Mononuclear cell (primary cell): ENCODE measurements around the gene ATXN7L1. TPM values are rescaled to one million over a fixed set of nuclear protein-coding genes. Genes with fewer than 3 reads are reported as not detected.

Experiments
- H3K27me3 ChIP-seq: 2 replicates; pipeline ENCODE4 v1.6.0; 2011; ENCODE audit warnings: low read length, control low read depth; ENCODE audit not compliant: insufficient read depth
- H3K4me1 ChIP-seq: 2 replicates; pipeline ENCODE4 v1.5.1; 2011; ENCODE audit warnings: mild to moderate bottlenecking, low read length, control low read depth; ENCODE audit not compliant: insufficient read depth
- H3K4me3 ChIP-seq: 2 replicates; pipeline ENCODE4 v1.5.1; 2011; ENCODE audit warnings: mild to moderate bottlenecking, low read length, moderate library complexity
- H3K9me3 ChIP-seq: 2 replicates; pipeline ENCODE4 v1.5.1; 2011; ENCODE audit warnings: low read depth, mild to moderate bottlenecking, control low read depth, low read length
- total RNA-seq: library from RNA; depleted of rRNA; stranded (reverse); fragments of >200 nt; gene quantifications from one replicate; pipeline ENCODE4 v1.2.3, GENCODE V29; 2012

Gene ATXN7L1, protein sequence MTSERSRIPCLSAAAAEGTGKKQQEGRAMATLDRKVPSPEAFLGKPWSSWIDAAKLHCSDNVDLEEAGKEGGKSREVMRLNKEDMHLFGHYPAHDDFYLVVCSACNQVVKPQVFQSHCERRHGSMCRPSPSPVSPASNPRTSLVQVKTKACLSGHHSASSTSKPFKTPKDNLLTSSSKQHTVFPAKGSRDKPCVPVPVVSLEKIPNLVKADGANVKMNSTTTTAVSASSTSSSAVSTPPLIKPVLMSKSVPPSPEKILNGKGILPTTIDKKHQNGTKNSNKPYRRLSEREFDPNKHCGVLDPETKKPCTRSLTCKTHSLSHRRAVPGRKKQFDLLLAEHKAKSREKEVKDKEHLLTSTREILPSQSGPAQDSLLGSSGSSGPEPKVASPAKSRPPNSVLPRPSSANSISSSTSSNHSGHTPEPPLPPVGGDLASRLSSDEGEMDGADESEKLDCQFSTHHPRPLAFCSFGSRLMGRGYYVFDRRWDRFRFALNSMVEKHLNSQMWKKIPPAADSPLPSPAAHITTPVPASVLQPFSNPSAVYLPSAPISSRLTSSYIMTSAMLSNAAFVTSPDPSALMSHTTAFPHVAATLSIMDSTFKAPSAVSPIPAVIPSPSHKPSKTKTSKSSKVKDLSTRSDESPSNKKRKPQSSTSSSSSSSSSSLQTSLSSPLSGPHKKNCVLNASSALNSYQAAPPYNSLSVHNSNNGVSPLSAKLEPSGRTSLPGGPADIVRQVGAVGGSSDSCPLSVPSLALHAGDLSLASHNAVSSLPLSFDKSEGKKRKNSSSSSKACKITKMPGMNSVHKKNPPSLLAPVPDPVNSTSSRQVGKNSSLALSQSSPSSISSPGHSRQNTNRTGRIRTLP
- total RNA-seq, result 7.1 TPM

DNA sequence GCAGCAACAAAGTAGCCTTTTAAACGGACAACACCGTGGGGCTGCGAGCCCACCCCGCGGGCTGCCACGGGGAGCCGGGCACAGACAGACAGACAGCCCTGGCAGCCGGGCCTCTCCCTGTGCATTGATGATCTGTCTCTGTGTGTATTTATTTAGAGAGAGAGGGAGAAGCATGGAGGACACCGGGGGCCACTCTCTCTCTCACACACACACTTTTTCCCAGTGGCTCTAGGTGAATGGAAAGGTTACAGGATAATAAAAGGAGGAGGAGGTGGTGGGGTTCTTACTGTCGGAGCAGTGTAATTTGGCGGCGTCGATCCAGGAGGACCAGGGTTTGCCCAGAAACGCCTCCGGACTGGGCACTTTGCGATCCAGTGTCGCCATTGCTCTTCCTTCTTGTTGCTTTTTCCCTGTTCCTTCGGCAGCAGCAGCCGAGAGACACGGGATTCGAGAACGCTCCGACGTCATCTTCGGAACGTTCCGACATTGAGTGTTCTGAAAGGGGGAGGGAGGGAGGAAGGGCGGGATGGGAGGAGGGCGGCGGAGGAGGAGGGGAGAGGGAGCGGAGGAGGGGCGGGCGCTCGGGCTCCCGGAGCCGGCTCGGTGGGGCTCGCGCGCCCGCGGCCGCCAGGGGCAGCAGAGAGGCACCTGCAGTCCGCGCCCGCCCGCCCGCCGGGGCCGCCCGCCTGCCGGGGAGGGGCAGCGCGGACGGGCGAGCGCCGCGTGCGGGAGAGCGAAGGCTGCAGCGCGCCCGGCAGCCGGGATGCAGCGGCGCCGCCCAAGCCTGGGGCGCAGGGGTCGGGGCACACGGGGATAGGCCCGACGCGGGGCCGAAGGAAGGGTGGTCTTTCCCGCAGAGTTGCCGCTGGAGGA lies at the start of gene ATXN7L1:
ATXN7L1 (minus strand) TSS at position 509 of the 873 bp plus-strand sequence; CDS start at position 468, 41 bp downstream.
- Histone ChIP-seq H3K4me1 (peaks cover 41% of the 10 kb centered on the region), H3K4me3 (peak within 1 kb of the TSS; percentile 91)

DNA sequence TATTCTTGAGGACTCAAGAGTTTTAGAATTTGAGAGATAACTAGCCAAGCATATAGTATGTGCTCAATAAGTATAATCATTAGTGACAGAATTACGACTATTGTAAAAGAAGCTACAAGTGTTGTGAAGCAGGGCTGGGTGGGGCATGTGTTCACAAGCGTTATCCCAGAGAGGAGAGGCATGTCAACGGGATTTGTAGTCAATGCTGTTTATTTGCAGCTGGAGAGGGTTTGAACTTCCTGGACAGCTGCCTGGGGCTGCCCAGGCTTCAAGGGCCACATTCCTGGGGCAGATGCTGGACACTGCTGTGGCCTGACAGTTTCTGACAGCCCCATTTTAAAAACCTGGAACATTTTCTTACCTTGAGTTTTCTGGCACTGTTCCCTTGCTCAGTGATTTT lies 49.7 kb upstream of the ATXN7L1 start:
- Histone ChIP-seq H3K4me1 (no peaks in the 10 kb centered on the region), H3K4me3 (no peak overlapping the region), H3K27me3 (no peaks in the 10 kb centered on the region), H3K9me3 (no peaks in the 10 kb centered on the region)

More for the DNA sequence above, at the start of gene ATXN7L1:
- Histone ChIP-seq H3K9me3 (no peaks in the 10 kb centered on the region), H3K27me3 (peaks cover 18% of the 10 kb centered on the region)

DNA sequence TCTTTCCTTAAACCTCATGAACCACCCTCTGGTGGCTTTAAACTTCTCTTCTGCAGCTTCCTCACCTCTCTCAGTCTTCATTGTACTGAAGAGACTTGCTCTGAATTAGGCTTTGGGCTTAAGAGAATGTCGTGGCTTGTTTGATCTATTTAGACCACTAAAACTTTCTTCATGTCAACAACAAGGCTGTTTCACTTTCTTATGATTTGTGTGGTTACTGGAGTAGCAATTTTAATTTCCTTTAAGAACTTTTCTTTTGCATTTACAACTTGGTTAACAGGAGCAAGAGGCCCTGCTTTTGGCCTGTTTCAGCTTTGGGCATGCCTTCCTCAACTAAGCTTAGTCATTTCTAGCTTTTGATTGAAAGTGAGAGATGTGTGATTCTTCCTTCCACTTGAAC lies 48.5 kb upstream of the ATXN7L1 start:
- no peaks in the 10 kb centered on the region for H3K9me3 ChIP-seq
- no peaks in the 10 kb centered on the region for H3K4me1 ChIP-seq
- no peak overlapping the region for H3K4me3 ChIP-seq
- no peaks in the 10 kb centered on the region for H3K27me3 ChIP-seq

DNA sequence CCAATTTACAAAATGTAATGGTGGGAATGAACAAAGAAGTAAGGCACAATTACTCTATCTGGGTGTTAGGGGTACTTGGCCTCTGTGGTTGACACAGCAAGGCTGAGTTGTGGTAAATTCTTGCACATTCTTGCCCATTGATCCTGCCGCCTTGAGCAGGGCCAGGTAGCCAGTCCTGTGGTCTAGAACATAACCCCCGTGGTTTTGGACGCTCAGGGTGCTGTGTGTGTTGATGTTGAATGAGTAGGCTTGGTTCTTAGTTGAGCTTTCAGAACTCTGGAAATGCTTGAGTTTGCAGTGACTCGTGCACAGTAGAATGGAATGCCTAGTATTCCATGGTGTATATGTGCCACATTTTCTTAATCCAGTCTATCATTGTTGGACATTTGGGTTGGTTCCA lies 44.4 kb upstream of the ATXN7L1 start:
- Histone ChIP-seq H3K4me1 (no peaks in the 10 kb centered on the region), H3K4me3 (no peak overlapping the region), H3K27me3 (no peaks in the 10 kb centered on the region), H3K9me3 (no peaks in the 10 kb centered on the region)

DNA sequence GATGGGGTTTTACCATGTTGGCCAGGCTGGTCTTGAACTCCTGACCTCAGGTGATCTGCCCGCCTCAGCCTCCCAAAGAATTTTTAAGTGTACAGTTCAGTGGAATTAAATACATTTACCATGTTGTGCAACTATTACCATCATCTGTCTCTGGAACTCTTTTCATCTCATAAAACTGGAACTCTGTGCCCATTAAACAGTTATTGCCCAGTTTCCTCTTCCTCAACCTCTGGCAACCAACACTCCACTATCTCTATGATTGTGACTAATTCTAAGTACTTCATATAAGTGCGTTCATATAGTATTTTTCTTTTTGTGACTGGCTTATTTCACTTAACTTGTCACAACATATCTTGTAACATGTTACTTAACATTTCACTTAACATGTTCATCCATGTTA lies 41.3 kb upstream of the ATXN7L1 start:
- no peak overlapping the region for H3K4me3 ChIP-seq
- no peaks in the 10 kb centered on the region for H3K4me1 ChIP-seq
- H3K27me3 ChIP-seq, result no peaks in the 10 kb centered on the region
- no peaks in the 10 kb centered on the region for H3K9me3 ChIP-seq

DNA sequence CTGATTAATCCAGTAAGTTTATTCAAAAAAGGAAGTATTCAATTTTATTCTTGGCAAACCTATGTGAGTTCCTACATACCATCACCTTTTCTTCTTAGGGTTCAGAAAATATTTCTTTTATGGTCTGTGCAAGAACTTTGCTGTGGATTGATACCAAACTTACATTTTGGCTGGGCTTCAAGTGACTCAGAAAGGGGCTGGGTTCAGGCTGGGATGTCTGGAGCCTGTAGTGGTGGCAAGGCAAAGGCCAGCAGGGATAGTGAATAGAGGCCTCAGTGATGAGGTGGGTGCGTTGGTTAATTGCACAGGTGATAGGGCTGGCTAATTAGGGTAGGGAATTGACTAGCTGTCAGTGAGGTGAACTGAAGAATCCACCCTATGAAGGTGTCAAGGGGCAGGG lies 40.2 kb upstream of the ATXN7L1 start:
- H3K4me1 ChIP-seq, result no peaks in the 10 kb centered on the region

DNA sequence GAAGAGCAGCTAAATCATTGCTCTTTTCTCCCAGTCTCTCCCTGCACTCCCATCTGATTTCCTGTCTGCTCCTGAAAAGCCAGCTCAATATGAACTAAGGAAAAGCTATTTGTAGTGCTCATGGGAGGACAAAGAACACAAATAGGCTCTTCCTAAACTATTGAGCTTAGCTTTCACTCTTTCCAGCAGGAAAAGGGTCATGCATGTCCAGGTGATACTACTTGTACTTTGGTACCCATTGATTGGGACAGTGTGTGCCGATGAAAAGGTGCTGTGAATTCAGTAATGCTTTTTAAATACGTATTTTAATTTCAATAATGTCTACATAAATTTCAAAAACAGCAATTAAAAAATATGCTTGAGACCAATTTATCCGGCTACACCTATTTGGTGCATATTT lies 37.5 kb upstream of the ATXN7L1 start:
- no peaks in the 10 kb centered on the region for H3K4me1 ChIP-seq
- no peaks in the 10 kb centered on the region for H3K27me3 ChIP-seq
- H3K4me3 ChIP-seq, result no peak overlapping the region
- H3K9me3 ChIP-seq, result no peaks in the 10 kb centered on the region

More for the DNA sequence above, 40.2 kb upstream of the ATXN7L1 start:
- Histone ChIP-seq H3K27me3 (no peaks in the 10 kb centered on the region), H3K9me3 (no peaks in the 10 kb centered on the region), H3K4me3 (no peak overlapping the region)

DNA sequence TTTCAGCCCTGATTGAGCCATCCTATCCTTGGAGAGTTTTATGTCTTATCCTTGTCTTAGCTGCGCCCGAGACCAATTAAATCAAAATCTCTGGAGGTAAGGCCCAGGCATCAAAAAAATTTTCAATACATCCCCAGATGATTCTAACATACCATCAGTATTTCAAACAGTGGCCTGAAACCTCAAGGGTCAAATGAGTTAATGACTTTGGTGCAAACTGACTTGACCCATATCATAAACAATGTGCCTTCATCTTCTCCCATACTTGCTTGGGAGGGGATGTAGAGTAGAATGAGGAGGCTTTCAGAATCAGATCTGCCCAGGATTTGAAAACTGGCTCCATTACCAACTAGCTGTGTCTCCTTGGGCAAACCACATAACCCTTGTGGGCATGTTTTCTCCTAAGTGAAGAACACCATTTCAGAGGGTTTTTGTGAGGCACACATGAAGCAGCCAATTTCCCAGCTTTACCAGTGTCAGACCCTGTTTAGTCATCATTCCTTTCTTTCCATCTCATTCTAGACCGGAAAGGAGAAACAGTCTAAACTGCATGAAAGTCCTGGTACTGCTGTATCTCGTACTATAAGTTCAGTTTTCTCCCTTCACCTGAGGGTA lies 35.7 kb upstream of the ATXN7L1 start:
- H3K27me3 ChIP-seq, result no peaks in the 10 kb centered on the region
- no peaks in the 10 kb centered on the region for H3K9me3 ChIP-seq
- no peak overlapping the region for H3K4me3 ChIP-seq
- H3K4me1 ChIP-seq, result no peaks in the 10 kb centered on the region

DNA sequence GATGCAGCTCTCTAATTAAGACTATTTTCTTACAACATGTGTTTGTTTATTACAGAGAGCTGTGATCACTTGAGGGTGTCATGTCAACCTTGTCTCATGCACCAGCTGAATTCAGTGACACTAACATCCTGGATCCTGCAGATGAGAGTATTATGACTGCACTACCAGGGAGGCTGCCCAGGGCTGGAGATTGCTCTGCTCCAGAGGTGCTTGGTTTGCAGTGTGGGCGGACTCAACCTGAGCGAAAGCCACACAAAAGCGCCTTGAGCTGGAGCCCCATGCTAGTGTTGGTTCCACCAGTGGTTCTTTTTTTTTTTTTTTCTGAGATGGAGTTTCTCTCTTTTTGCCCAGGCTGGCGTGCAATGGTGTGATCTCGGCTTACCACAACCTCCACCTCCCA lies 33.8 kb upstream of the ATXN7L1 start:
- no peaks in the 10 kb centered on the region for H3K27me3 ChIP-seq
- H3K9me3 ChIP-seq, result no peaks in the 10 kb centered on the region
- H3K4me3 ChIP-seq, result no peak overlapping the region
- H3K4me1 ChIP-seq, result no peaks in the 10 kb centered on the region

DNA sequence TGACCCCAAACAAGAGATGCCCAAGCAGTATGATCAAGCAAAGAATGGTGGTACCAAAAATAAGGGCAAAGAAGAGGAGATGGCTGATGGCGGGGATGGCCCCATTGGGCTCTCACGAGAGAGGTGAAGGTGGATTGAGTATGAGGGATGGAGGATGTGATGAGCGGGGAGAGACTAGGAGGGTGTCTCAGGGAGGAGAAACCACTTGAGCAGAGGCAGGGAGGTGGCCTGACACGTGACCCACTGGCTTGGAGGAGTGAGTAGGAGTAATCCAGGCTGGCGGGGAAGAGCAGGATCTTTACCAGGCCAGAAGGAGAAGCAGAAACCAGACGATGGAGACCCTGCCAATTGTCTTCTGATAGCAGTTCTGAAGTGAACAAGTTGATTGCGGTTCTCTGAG lies 33.3 kb upstream of the ATXN7L1 start:
- Histone ChIP-seq H3K4me3 (no peak overlapping the region), H3K9me3 (no peaks in the 10 kb centered on the region), H3K4me1 (no peaks in the 10 kb centered on the region), H3K27me3 (no peaks in the 10 kb centered on the region)

DNA sequence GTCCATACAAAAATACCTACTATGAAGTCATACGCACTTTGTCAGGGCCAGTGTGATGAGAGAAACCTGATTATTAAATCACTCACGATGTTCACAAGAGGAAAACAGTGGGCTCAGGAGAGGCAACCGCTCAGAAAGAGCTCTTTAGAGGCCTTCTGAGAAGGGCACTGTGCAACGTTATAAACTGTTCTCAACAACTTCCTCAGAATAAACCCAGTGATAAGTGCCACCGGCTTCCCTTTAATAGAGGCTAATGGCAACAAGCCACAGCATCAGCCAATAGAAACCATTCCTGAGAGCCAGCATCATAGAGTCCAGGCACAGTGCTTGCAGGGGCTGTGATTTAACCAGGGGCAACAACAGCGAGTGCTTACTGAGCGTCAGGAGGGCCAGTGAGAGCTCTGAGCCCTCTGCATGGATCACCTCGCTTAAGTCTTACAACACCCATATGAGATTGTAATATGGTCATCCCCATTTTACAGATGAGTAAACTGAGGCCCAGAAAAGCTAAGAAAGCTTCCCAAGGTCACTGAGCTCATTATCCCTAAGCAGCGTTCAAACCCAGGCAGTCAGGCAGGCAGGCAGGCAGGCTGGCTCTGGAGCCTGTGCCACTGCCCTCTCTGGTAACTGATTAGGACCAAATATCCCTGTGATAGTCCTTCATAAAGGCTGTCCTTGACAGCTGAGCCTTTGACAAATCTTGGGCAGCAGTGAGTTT lies 30.9 kb upstream of the ATXN7L1 start:
- H3K4me3 ChIP-seq, result no peak overlapping the region
- H3K9me3 ChIP-seq, result no peaks in the 10 kb centered on the region
- H3K4me1 ChIP-seq, result no peaks in the 10 kb centered on the region
- no peaks in the 10 kb centered on the region for H3K27me3 ChIP-seq

DNA sequence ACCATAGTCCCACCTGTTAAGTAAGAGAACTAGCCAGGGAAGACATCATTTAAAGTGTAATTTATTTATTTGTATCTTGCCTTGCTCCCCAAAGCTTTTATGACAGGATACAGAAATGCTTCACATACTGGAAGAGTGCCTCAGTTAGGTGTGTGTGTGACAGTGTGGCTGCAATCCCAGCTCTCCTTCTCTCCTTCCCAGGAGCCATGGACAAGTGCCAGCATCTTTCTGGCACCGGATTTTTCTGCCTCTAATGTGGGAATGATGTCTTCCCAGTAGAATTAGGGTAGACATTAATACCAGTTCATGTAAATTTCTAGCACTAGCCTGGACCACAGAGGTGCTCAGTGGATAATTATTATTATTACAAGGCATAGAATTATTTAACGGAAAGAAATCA lies 30.3 kb upstream of the ATXN7L1 start:
- no peak overlapping the region for H3K4me3 ChIP-seq
- no peaks in the 10 kb centered on the region for H3K4me1 ChIP-seq
- H3K27me3 ChIP-seq, result no peaks in the 10 kb centered on the region
- no peaks in the 10 kb centered on the region for H3K9me3 ChIP-seq

DNA sequence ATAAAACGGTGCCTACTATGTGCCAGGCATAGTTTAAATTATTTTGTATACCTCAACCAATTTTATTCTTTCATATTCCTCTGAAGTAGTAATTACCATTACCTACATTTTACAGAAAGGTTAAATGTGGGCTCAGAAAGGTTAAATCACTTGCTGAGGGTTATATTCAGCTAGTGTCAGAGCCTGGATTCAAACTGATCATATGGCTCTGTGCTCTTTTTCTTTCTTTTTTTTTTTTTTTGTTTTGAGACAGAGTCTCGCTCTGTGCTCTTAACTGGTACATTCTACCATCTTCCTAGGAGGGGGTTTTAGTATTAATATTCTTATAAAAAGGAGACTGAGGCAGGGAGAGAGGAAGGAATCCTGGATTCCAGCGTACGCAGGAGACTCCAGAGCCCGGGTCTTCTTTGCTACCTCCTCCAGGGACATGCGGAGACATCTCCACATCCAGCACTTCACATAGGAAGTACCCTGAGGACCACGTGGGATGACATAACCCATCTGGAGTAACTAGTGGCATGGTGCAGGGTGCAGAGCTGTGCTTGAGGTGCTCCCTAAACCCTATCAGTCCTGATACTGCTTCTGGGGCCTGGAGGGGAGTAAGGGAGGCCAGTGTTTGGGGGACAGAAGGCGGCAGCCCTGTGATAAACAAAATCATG lies 29.6 kb upstream of the ATXN7L1 start:
- Histone ChIP-seq H3K4me1 (no peaks in the 10 kb centered on the region), H3K4me3 (no peak overlapping the region), H3K9me3 (no peaks in the 10 kb centered on the region), H3K27me3 (no peaks in the 10 kb centered on the region)
